CD4-positive, alpha-beta T cell treated with Interleukin-15 for 4 hours (primary cell): ENCODE data around the gene ASGR1.
"Not testable (repeated sequence)": the region's sequence is repeated elsewhere in the genome, so short reads cannot be mapped to it uniquely, and the experiment has no call there.

Source experiments
- DNase-seq: peaks from one replicate; pipeline ENCODE4 v3.0.0-alpha.2; 2020; ENCODE audit warnings: low spot score

The ASGR1 gene

DNA sequence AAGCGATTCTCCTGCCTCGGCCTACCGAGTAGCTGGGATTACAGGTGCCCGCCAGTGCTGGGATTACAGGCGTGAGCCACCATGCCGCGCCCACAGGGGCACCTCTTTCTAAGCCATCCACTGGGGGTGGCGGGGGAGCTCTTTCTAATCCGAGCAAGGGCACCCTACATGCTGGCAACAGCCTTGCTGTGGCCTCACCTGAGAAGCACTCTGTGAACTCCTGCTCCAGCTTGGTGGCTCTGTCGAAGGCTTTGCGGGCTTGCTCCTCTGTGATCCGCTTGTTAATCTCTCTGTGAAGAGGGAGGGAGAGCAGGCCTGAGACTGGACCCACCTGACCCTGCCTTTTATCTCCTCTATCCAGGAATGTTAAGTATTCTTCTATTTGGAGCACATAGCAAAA lies 11.9 kb upstream of the ASGR1 start:
- no peak for DNase-seq

- no peak for DNase-seq
Measured at GRCh38 chr17:7190276-7190917, 11.2 kb upstream of the ASGR1 start.

DNA sequence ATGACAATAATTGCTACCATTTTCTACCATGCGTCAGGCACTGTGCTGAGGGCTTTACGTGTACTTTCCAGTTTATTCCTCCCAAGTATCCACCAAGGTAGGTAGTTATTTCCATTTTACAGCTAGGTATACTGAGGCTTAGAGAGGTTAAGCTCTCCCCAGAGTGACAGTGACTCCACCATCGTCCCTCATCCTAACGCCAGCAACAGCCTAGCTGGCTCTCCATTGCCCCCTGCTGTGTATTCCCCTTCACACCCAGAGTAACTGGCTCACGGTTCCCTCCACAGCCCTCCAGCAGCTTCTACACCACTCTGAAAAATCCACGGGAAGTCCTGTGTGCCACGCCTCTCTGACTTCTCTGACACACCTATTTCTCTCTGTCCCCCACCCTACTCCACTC lies 7.1 kb upstream of the ASGR1 start:
- DNase-seq: no peak

DNA sequence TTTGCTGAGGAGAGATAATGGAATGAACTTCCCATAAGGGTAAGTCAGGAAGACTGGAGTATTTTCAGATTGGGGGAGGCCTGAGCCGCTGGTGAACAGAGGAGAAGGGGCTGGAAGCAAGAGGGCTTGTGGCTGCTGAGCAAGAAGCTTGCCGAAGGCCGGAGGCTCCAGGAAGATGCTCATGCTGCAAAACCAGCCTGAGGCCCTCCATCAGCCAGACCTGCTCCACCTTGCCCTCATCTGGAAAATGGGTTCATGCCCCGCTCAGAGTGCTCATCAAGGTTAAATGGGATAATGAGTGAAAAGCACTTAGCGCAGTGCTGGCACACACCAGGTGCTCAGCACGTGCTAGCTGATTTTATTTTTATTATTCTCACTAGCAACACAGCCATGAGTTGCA lies 5.5 kb upstream of the ASGR1 start:
- no peak for DNase-seq

- no peak for DNase-seq
Measured at GRCh38 chr17:7184091-7184488, 4.9 kb upstream of the ASGR1 start.

DNA sequence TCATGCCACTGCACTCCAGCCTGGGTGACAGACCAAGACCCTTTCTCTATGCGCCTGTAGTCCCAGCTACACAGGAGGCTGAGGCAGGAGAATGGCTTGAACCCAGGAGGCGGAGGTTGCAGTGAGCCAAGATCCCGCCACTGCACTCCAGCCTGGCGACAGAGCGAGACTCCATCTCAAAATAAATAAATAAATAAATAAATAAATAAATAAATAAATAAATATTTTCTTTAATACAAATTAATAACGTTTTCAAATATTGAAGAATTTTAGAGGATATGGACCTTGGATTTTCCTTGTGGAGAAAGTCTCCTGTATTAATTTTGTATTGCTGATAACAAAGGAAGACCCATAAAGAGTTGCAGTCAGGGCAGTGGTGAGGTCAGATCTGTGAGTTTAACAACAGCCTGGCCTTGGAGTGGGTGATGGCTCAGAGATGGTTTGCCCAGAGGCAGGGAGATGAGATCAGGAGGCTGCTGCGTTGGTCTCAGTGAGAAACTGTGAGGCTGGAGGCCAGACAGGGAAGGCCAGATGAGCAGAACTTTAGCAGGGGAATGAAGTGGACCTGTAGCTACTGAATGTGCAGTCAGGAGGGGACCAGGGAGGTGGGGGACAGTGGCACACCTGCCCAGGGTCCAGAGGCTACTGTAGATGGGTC lies 4.4 kb upstream of the ASGR1 start:
- no peak for DNase-seq

DNA sequence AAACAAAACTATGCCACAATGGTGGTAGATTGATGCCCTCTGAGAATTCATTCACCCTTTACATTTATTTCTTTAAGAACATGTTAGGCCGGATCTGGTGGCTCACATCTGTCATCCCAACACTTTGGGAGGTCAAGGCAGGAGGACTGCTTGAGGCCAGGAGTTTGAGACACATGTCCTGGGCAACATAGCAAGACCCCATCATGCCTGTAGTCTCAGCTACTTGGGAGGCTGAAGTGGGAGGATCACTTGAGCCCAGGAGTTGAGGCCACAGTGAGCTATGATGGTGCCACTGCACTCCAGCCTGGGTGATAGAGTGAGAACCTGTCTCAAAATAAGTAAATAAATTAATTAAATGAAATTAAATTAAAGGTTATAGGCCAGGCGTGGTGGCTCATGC lies 2.9 kb upstream of the ASGR1 start:
- DNase-seq: not testable (repeated sequence)

- DNase-seq: no peak
Measured at GRCh38 chr17:7178973-7179316, 225 bp downstream of the ASGR1 start.

DNA sequence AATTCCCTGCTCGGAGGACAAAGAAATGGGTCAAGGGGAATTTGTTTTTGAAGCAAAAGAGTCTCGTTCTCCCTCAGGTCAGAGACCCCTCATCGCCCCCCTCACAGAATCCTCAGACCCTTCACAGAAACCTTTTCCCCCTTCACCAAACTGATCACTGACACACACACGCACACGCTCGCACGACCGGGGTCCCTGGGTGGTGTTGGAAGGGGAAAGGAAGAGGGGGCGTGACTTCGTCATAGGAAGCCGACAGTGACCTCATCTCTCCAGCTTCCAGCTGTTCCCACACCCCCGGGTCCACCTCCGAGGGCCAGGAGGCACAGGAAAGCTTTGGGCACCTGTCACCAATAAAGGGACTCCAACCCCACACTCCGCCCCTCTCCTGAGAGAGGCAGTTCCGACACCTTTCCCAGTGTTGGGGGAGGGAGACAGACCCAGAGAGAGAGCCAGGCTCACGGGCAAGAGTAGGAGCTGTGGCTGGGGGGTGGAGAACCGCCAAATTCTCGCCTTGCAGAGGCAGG lies 1.2 kb downstream of the ASGR1 start:
- no peak for DNase-seq

DNA sequence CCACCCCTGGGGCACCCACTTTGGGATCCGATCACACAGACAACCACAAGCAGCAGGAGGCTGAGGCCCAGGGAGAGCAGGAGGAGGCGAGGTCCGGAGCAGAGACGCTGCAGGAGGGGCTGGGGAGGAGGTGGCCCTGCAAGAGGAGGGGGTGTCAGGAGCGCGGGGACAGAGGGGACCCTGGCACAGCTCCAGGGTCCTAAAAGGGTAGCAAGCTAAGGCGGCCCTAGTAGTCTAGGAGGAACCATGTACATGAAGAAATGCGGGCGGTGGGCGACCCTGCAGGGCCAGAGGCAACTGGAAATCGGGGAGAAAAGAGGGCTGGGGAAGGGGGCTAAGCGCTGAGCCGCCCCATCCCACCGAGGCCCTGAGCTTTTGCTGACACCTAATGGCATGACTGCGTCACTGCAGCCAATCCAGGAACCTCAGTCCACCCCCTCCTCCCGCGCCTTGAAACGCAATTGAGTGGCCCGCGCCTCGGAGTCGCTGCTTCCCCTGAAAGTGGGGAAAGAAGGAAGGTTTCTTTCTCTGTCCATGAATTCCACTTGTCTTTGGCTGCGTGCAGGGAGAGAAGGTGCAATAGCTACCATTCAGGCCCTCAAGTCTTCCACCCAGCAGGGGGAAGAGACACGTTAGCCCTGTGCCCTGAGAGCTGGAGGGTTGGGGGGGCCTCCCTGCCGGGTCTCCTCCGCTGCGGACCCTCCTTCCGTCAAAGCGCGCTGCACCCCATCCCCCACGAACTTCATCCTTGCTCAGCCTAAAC lies 1.8 kb downstream of the ASGR1 start:
- DNase-seq: peak; percentile 68

- no peak for DNase-seq
Measured at GRCh38 chr17:7176841-7177190, 2.4 kb downstream of the ASGR1 start.

DNA sequence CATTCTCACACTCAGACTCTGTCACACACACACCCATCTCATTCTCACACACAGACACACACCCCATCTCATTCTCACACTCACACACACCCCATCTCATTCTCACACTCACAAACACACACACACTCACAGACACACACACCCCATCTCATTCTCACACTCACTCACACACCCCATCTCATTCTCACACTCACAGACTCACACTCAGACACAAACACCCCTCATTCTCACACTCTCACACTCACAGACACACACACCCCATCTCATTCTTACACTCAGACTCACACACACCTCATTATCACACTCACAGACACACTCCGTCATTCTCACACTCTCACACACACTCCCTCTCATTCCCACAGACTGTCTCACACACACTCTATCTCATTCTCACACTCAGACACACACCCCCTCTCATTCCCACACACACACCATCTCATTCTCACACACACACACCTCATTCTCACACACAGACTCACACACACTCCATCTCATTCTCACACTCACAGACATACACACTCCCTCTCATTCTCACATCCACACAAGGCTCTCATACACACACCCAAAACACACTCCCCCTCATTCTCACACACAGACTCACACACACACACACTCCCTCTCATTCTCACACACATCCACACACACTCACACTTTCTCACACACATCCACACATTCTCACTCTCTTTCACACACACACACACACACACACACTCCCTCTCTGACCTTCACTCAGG lies 2.9 kb downstream of the ASGR1 start:
- DNase-seq: no peak

GRCh38 chr17:7175330-7175733 lies 3.8 kb downstream of the ASGR1 start:
- DNase-seq: no peak

DNA sequence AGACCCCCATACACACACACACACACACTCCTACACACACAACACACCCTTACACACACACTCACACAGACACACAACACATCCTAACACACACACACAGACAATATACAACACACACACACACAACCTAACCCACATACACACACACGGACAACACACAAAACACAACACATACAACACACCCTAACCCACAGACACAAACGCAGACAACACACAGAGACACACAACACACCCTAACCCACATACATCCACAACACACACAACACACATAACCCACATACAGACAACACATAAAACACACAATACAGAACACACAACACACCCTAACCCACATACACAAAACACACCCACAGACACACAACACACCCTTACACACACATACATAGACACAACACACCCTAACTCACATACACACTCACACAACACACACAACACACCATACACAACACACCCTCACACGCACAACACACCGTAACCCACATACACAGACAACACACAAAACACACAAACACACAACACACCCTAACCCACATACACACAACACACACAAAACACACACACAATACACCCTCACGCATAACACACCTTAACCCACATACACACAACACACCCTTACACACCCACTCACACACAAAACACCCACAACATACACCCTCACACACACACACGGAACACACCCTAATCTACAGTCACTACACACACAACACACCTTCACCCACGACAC lies 4.4 kb downstream of the ASGR1 start:
- peak; percentile 2 for DNase-seq

- peak; percentile 37 for DNase-seq
Measured at GRCh38 chr17:7173687-7174602, 5.2 kb downstream of the ASGR1 start.

DNA sequence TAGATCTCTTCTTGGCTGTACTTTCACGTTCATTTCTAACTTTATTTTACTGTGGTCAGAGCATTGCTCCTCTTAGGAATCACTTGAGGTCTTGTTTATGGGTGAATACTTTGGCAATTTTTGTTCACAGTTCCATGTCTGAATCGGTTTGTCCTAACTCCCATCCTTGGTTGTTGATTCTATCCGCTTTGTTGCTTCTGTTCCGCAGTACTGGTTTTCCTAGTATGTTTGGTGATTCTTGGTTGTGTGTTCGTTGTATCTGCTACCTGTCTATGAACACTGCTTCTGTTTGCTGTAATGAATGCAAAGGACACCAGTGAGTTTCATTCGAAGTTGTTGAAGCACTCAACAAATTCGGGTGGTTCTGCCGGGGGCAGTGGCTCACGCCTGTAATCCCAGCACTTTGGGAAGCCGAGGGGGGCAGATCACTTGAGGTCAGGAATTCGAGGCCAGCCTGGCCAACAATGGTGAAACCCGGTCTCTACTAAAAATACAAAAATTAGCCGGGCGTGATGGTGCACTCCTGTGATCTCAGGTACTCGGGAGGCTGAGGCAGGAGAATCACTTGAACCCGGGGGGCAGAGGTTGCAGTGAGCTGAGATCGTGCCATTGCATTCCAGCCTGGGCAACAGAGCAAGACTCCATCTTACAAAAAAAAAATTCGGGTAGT lies 6.5 kb downstream of the ASGR1 start:
- DNase-seq: not testable (repeated sequence)

DNA sequence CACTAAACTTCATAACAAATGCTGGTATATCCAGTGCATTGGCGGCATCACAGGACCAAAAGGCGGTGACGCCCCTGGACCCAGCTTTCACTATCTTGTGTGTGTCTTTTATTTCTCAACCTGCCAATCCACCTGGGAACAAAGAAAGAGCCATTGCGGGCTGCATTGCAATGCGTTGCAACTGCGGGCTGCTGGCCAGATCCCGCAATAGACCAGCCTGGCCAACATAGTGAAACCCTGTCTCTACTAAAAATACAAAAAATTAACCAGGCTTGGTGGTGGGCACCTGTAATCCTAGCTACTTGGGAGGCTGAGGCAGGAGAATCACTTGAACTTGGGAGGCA lies 9.6 kb downstream of the ASGR1 start:
- DNase-seq: not testable (repeated sequence)

GRCh38 chr17:7168841-7169564 lies 10.2 kb downstream of the ASGR1 start:
- DNase-seq: not testable (repeated sequence)

DNA sequence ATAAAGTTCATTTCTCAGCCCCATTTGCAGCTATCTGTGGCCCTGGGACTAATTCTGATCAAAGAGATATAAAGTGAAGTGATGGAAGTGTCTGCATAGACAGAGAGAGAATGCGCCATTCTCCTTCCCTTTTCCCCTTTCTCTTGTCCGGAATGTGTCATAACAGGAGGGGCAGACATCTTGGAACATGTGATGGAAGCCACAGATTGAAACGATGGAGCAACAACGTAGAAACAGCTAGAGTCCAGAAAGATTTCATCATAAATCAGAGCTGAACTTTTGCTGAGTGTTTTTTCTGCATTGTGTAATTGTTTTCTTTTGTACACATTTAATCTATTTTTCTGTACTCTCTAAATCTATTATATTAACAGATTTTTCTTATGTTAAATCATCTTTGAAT lies 11.3 kb downstream of the ASGR1 start:
- no peak for DNase-seq

DNA sequence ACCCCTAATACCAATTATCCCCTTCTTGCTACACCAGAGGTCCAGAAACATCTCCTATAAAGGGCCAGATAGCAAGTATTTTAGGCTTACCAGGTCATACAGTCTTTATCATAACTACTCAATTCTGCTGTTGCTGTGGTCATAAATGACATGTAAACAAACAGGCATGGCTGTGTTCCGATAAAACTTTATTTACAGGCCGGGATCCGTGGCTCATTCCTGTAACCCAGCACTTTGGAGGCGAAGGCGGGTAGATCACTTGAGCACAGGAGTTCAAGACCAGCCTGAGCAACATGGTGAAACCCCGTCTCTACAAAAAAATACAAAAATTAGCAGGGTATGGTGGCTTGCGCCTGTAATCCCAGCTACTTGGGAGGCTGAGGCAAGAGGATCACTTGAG lies 12.3 kb downstream of the ASGR1 start:
- no peak for DNase-seq
